ENCODE results near the gene ROBO1.

DNA sequence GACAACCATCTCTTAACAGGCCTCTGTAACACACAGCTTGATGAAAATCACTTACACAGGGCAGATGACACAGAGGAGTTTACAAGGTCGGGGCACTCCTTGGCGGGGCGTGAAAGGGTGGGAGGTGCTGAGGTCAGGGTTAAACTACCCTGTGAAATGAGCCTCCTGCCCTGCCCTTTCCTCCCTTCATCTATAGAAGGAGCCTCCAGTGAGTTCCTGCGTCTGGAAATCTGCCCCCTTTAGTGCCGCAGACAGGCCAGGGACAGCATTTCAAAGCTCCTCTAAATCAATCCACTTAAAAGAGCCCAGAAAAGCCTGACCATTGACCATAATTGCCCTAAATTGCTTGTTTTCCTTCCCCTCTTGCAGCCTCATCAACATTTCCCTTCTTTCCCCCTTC is 1.9 kb downstream of the ROBO1 start:
- TF ChIP-seq, protein P1, sequence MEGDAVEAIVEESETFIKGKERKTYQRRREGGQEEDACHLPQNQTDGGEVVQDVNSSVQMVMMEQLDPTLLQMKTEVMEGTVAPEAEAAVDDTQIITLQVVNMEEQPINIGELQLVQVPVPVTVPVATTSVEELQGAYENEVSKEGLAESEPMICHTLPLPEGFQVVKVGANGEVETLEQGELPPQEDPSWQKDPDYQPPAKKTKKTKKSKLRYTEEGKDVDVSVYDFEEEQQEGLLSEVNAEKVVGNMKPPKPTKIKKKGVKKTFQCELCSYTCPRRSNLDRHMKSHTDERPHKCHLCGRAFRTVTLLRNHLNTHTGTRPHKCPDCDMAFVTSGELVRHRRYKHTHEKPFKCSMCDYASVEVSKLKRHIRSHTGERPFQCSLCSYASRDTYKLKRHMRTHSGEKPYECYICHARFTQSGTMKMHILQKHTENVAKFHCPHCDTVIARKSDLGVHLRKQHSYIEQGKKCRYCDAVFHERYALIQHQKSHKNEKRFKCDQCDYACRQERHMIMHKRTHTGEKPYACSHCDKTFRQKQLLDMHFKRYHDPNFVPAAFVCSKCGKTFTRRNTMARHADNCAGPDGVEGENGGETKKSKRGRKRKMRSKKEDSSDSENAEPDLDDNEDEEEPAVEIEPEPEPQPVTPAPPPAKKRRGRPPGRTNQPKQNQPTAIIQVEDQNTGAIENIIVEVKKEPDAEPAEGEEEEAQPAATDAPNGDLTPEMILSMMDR (CRISPR knock-in tag; IDR thresholded peaks at IDR 0.05), result no peak
- no peak for TF ChIP-seq MAFK (conservative IDR thresholded peaks at IDR 0.05 in 1 of 2, IDR thresholded peaks at IDR 0.05 in 1 of 2; ENCODE audit: low read length in 2 of 2)
- no peak for TF ChIP-seq SMAD3 (CRISPR knock-in tag; IDR thresholded peaks at IDR 0.05)
- TF ChIP-seq, protein P2, sequence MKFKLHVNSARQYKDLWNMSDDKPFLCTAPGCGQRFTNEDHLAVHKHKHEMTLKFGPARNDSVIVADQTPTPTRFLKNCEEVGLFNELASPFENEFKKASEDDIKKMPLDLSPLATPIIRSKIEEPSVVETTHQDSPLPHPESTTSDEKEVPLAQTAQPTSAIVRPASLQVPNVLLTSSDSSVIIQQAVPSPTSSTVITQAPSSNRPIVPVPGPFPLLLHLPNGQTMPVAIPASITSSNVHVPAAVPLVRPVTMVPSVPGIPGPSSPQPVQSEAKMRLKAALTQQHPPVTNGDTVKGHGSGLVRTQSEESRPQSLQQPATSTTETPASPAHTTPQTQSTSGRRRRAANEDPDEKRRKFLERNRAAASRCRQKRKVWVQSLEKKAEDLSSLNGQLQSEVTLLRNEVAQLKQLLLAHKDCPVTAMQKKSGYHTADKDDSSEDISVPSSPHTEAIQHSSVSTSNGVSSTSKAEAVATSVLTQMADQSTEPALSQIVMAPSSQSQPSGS (CRISPR knock-in tag; IDR thresholded peaks at IDR 0.05), result no peak
- no peak for TF ChIP-seq ZBTB38 (CRISPR knock-in tag; IDR thresholded peaks at IDR 0.05)
- TF ChIP-seq, protein P3, sequence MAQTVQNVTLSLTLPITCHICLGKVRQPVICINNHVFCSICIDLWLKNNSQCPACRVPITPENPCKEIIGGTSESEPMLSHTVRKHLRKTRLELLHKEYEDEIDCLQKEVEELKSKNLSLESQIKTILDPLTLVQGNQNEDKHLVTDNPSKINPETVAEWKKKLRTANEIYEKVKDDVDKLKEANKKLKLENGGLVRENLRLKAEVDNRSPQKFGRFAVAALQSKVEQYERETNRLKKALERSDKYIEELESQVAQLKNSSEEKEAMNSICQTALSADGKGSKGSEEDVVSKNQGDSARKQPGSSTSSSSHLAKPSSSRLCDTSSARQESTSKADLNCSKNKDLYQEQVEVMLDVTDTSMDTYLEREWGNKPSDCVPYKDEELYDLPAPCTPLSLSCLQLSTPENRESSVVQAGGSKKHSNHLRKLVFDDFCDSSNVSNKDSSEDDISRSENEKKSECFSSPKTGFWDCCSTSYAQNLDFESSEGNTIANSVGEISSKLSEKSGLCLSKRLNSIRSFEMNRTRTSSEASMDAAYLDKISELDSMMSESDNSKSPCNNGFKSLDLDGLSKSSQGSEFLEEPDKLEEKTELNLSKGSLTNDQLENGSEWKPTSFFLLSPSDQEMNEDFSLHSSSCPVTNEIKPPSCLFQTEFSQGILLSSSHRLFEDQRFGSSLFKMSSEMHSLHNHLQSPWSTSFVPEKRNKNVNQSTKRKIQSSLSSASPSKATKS (CRISPR knock-in tag; IDR thresholded peaks at IDR 0.05), result no peak
- TF ChIP-seq BRCA1 (CRISPR knock-in tag; IDR thresholded peaks at IDR 0.05), result no peak
- TF ChIP-seq KLF16 (CRISPR knock-in tag; IDR thresholded peaks at IDR 0.05), result no peak
- TF ChIP-seq CHD4 (IDR thresholded peaks at IDR 0.05; ENCODE audit: borderline replicate concordance, low read length), result no peak
